Measurements from ENCODE around the gene CAMK2B. TPM values are rescaled to one million over a fixed set of nuclear protein-coding genes. Genes with fewer than 3 reads are reported as not detected.

Gene CAMK2B
- 0.12 to 0.32 TPM (median 0.28 TPM) in 5 replicates for total RNA-seq (2022; extraction: Qiagen RNA extraction)

GRCh38 chr7:44325201-44325671 is at the start of gene CAMK2B:
CAMK2B (minus strand) TSS chr7:44325594; CDS start chr7:44325421, 173 bp downstream.

GRCh38 chr7:44200699-44201461 is 124.5 kb downstream of the CAMK2B start, which contains the start of gene YKT6:
YKT6 (plus strand) TSS chr7:44200978; CDS start chr7:44201136, 158 bp downstream.

GRCh38 chr7:44189286-44189992 is 136.0 kb downstream of the CAMK2B start, which contains the start of gene GCK:
GCK (minus strand) TSS chr7:44189439; CDS start chr7:44188953, 486 bp downstream.

Other genes starting within 250 kb of the CAMK2B start
- gene POLM, start 243.1 kb downstream of the CAMK2B start, total RNA-seq (2022; extraction: Qiagen RNA extraction) = 5.3 to 7.4 TPM (median 5.9 TPM) in 5 replicates
- 0.02 to 0.13 TPM (median 0.07 TPM) in 4 of 5 replicates, not detected in the other for gene AEBP1, start 221.2 kb downstream of the CAMK2B start, total RNA-seq (2022; extraction: Qiagen RNA extraction)
- 146 to 165 TPM (median 161 TPM) in 5 replicates for gene POLD2, start 202.0 kb downstream of the CAMK2B start, total RNA-seq (2022; extraction: Qiagen RNA extraction)
- not detected in 5 replicates for gene MYL7, start 184.3 kb downstream of the CAMK2B start, total RNA-seq (2022; extraction: Qiagen RNA extraction)
- gene GCK, start 136.2 kb downstream of the CAMK2B start, total RNA-seq (2022; extraction: Qiagen RNA extraction) = not detected in 5 replicates
- gene YKT6, start 124.6 kb downstream of the CAMK2B start, total RNA-seq (2022; extraction: Qiagen RNA extraction) = 115 to 131 TPM (median 116 TPM) in 5 replicates
- gene NUDCD3, start 165.1 kb upstream of the CAMK2B start, total RNA-seq (2022; extraction: Qiagen RNA extraction) = 50.2 to 67.4 TPM (median 58.9 TPM) in 5 replicates
- 0.05 to 0.11 TPM (median 0.08 TPM) in 5 replicates for gene NPC1L1, start 215.7 kb upstream of the CAMK2B start, total RNA-seq (2022; extraction: Qiagen RNA extraction)
- 110 to 138 TPM (median 117 TPM) in 5 replicates for gene DDX56, start 248.3 kb upstream of the CAMK2B start, total RNA-seq (2022; extraction: Qiagen RNA extraction)